GM10248 (cell line): ENCODE results near the gene SLC35F4.

Experiments used
- CTCF ChIA-PET: fragments of 300-600 bp; sonication (Branson Sonifier 250); formaldehyde crosslinking; extraction: SDS; loops from one replicate; lab custom pipeline; 2021; ENCODE audit warnings: antibody characterized with exemption; lab: Yijun Ruan, JAX
- POLR2A ChIA-PET: fragments of 350-650 bp; sonication (Branson Sonifier 250); formaldehyde crosslinking; extraction: SDS; loops from one replicate; lab custom pipeline; 2020; ENCODE audit warnings: antibody characterized with exemption; lab: Yijun Ruan, JAX
- DNase-seq: peaks from one replicate; pipeline ENCODE4 v3.0.0; 2012; ENCODE audit errors: extremely low spot score
- CTCF ChIP-seq: IDR thresholded peaks from 2 replicates; pipeline ENCODE4 v1.5.1; 2012; ENCODE audit warnings: mild to moderate bottlenecking, low read depth; ENCODE audit errors: extremely low read depth, missing control alignments, control extremely low read depth

Gene SLC35F4

GRCh38 chr14:57519043-57519442, 346.8 kb downstream of the SLC35F4 start:
- TF ChIP-seq CTCF: no peak
- CTCF ChIA-PET: interaction anchor here (0.9 kb wide), 1 partner anchor 8 kb away, joined by 3 read pairs; no protein-coding TSS in a partner anchor
- POLR2A ChIA-PET: no interaction called here
- no peak for DNase-seq
